HG03108 (cell line): ENCODE data around the gene EPO.
"Not testable (repeated sequence)": the region's sequence is repeated elsewhere in the genome, so short reads cannot be mapped to it uniquely, and the experiment has no call there.

Experiments used
- ATAC-seq: cut with Tn5 transposase; IDR thresholded peaks from one replicate; pipeline ENCODE4 v1.9.1; 2021; ENCODE audit warnings: moderate library complexity; ENCODE audit not compliant: unreplicated experiment

Gene EPO

DNA sequence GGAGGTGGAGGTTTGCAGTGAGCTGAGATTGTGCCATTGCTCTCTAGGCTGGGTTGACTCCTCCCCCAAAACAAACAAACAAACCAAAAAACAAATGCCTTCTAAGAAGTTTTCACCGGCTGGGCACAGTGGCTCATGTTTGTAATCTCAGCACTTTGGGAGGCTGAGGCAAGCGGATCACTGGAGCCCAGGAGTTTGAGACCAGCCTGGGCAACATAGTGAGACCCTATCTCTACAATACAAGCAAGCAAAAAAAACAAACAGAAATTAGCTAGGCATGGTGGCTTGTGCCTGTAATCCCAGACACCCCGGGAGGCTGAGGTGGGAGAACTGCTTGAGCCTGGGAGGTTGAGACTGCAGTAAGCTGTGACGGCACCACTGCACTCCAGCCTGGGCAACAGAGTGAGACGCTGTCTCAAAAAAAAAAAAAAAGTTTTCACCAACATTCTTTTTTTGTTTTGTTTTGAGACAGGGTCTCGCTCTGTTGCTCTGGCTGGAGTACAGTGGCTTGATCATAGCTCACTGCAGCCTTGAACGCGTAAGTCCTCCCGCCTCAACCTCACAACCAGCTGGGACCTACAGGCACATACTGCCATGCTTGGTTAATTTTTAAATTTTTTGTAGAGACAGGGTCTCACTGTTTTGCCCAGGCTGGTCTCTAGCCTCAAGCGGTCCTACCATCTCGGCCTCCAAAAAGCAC lies 11.8 kb downstream of the EPO start:
- no peak for ATAC-seq

DNA sequence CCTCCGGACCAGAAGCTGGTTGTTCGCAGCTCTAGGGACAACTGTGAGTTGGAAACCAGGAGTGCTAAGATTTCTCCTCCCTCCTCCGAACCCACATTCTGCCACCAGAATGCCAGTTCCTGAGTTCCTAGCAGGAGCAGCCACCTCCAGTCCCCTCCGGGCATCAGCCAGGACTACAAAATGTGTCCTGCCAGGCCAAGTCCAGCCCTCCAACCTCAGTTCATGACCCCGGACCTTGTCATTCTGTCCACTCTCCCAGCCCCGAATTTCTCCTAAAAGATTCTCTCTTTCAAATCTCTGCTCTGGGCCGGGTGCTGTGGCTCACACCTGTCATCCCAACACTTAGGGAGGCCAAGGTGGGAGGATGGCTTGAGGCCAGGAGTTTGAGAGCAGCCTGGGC lies 15.5 kb downstream of the EPO start:
- no peak for ATAC-seq

DNA sequence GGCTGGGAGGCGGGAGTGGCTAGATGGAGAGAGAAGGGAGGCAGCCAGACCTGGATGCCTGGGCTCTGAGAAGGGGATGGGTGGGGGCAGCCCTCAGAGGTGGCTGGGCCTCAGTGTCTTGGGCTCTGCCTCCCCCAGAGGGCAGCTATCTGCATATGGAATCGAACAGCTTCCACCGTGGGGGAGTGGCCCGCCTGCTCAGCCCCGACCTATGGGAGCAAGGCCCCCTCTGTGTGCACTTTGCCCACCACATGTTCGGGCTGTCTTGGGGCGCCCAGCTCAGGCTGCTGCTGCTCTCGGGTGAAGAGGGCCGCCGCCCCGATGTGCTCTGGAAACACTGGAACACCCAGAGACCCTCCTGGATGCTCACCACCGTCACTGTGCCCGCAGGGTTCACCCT lies 16.4 kb downstream of the EPO start:
- ATAC-seq, result no peak

DNA sequence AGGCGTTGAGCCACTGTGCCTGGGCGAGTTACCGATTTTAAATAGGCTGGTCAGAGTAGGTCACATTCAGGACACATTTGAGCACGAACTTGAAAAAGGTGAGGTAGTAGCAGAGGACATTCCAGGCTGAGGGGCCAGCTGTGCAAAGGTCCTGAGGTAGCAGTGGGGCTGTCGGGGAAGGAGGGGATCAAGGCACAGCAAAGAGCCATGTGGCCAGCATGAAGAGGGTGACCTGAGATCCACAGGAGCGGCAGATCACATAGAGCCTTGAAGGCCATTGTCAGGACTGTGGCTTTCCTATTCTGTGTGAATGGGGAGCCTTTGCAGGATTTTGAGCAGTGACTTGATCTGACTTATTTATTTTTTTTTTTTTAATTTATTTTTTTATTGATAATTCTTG lies 19.7 kb downstream of the EPO start:
- ATAC-seq, result no peak

DNA sequence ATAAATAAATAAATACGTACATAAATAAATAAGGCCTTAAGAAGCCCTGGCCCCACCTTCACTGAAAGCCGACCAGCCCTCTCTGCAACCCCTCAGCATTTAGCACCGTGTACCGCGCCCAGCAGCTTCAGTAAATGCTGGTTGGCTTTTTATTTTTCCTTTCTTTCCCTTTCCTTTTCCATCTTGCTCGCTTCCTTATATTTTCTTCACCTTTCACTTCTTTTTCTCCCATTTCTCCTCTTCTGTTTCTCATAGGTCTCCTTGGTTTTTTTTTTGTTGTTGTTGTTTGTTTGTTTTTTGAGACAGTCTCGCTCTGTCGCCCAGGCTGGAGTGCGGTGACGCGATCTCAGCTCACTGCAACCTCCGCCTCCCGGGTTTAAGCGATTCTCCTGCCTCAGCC lies 24.3 kb downstream of the EPO start:
- ATAC-seq, result no peak

DNA sequence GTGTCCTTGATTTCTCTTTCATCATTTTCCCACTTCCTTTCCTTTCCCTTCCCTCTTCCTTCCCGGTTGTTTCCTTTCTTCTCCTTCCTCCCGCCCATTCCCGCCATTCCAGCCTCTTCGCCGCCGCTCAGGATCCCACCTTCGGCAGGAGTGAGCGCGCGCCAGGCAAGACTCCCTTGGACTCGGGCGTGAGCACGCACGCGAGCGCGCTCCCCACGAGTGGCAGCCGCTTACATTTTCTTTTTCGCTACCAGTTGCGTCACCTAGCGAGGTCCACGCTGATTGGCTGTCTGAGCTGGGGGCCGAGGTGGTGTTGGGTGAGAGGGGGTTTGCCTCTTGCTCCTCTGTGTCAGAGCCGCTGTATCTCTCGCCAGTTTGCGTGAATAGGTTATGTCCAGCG lies 24.9 kb downstream of the EPO start:
- no peak for ATAC-seq

DNA sequence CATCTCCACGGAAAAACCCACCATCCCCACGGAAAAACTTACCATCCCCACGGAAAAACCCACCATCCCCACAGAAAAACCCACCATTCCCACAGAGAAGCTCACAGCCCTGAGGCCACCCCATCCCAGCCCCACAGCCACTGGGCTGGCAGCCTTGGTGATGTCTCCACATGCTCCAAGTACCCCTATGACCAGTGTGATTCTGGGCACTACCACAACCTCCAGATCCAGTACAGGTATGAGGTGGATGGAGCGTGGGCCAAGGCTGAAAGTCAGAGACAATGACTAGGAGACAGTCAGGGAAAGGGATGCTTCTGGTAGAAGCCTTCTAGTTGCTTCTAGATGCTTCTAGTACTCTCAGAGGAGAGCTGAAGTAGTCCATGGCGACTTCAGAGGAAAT lies 32.7 kb downstream of the EPO start:
- ATAC-seq, result no peak

DNA sequence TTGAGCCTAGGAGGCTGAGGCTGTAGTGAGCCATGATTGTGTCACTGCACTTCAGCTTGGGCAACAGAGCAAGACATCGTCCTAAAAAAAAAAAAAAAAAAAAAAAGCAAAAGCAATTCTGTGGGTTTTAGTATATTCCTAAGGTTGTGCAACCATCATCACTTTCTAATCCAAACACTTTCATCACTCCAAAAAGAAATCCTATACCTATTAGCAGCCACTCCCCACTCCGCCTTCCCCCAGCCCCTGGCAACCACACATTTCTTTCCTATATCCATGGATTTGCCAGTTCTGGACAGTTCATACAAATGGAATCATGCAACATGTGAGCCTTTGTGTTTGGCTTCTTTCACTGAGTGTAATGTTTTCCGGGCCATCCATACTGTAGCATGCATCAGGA lies 33.5 kb downstream of the EPO start:
- ATAC-seq, result no peak

DNA sequence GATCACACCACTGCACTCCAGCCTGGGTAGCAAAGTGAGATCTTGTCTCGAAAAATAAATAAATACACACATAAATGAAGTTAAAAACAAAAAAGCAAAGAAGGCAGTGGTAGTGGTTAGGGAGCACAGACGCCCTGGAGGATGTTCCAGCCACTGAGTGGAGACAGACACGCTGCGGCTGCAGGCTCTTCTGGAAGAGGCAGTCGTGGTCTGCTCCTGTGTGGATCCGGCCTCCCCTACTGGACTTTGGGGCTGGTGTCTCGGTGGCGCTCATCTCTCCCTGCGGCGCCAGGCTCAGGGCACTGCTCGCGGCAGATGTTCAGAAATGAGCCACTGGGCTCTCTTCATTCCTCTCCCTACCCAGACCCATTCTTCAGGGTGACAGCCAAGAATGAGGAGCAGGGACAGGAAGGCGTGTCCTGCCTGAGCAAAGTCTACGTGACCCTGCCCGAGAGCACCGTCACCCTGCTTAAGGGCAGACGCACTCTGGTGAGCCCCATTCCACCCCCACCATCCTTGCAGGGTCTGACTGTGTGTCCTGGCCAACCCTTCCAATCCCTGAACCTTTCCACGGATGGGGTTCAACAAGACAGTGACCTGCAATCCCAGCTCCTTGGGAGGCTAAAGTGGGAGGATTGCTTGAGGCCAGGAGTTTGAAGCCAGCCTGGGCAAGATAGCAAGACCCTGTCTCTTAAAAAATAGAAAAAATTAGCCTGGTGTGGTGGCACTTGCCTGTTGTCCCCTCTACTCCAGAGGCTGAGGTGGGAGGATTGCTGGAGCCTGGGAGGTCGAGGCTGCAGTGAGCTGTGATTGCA lies 39.3 kb downstream of the EPO start:
- no peak for ATAC-seq

DNA sequence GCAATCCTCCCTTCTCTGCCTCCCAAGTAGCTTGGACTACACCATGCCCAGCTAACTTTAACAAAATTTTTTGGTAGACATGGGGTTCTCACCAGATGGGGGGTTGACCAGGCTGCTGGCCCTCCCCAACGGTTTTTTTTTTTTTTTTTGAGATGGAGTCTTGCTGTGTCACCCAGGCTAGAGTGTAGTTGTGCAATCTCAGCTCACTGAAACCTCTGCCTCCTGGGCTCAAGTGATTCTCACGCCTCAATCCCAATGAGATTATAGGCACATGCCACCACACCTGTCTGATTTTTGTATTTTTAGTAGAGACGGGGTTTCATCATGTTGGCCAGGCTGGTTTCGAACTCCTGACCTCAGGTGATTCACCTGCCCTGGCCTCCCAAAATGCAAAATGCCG lies 42.6 kb downstream of the EPO start:
- ATAC-seq, result not testable (repeated sequence)

DNA sequence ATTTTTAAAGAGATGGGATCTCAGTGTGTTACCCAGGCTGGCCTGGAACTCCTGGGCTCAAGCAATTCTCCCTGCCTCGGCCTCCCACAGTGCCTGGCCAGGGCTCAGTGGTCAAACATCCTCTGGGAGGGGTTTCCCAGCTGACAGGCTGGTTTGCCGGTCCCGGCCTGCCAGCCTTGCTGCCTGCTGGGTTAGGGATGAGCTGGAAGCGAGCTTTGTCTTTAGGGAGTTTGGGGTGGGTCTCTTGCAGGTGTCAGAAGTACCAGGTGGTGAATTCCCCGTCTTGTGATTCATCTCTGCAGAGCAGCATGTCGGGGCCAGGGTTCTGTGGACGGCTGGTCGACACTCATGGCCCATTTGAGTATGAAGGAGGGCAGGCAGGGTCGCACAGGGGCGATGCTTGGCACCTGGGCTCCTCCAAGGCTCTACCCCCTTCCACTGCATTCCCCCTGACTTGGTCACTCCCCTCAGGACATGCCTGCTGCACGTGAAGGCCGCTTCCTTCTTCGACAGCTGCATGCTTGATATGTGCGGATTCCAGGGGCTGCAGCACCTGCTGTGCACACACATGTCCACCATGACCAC lies 43.4 kb downstream of the EPO start:
- no peak for ATAC-seq

DNA sequence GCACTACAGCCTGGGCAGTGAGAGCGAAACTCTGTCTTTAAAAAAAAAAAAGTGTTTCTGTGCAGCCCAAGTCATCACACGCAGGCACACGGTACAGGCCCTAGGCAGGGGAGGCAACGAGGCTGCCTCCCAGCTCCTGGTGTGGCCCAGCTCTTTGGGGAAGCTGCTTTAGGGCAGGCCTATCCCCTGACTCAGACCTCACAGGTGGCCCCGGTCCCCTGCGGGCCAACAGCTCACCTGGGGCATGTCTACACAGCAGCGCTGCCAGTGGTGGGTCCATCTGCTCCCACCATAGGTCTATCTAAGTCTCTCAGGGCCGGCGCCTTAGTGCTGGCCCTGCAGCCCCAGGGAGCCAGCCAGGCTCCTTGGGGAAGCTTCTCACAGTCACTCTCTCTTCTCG lies 44.6 kb downstream of the EPO start:
- ATAC-seq, result no peak

DNA sequence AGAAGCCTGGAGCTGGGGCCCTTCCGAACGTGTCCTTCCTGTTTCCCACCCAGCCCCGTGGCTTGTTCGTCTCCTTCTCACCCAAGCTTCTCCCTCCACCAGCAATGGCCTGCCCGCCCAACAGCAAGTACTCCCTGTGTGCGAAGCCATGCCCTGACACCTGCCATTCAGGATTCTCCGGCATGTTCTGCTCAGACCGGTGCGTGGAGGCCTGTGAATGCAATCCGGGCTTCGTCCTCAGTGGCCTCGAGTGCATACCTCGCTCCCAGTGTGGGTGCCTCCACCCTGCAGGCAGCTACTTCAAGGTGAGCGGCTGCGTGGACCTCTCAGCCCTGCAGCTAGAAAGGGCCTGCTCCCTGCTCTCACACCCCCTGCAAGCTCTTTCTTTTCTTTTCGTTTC lies 45.0 kb downstream of the EPO start:
- no peak for ATAC-seq

DNA sequence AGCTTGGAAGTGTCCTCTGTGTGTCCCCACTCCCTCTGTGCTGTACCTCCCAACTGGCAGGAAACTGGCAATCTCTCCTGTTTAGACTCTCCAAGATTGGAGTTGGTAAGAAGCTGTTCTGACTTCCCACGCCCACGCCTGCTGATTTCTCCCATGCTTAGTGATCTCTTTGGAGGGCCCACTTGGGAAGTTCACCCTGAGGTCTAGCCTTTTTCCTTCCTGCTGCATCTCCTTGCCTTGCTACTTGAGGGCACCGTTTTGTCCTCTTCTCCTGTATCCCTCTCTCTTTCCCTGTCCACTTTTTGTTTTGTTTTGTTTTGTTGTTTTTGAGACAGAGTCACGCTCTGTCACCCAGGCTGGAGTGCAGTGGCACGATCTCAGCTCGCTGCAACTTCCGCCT lies 48.5 kb downstream of the EPO start:
- no peak for ATAC-seq
